ENCODE data around the gene REEP1. TPM values are rescaled to one million over a fixed set of nuclear protein-coding genes. Genes with fewer than 3 reads are reported as not detected.

Gene REEP1
- total and polyA plus RNA-seq, 7 donors: 0.23 to 98.0 (median 44.9) TPM

DNA sequence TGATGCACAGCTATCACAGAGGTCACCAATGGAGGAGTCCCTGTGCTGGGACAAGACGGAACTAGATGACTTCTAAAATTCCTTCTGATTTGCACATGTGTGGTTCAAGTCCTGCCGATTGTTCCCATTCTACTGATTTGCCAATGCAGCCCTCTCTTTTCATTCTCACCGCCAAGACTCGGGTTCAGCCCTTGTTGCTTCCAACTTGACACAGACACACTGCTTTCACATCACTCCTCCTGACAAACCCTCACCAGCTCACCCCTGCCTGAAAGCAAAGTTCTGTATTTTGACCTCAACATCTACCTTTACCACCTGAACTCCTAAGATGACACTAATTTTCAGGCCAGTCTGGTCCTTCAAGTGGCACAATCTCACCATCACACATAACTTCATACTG, 25.5 kb downstream of the REEP1 start:
- H3K4me1 ChIP-seq: peaks cover 0 to 84% (median 62%) of the 10 kb centered on the region in 4 donors
- peak overlapping the region in 3 of 4 donors; percentile 67 to 74 (median 71) for H3K27ac ChIP-seq

DNA sequence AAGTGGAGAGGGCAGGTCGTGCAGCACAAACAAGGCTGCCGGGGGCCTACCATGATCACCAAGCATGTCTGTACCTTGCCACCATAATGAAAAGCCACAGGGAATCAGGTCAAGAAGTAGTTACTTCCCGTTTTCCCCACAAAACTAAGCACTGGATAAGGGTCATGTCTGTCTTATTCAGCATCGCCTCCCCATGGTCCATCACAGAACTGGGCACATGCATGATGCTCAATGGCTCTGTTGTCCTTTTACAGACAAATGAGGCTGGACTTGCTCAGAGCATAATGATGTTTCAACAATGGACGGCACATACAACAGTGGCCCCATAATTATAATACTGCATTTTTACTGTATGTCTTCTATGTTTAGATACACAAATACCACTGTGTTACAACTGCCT, 27.5 kb downstream of the REEP1 start:
- WGBS, 2 donors: 86 to 93% methylated on average over 5 of the region's 5 CpGs
- H3K27ac ChIP-seq: peak overlapping the region; percentile 67 to 74 (median 70)
- no peaks in the 10 kb centered on the region for H3K9me3 ChIP-seq
- H3K27me3 ChIP-seq: no peaks in the 10 kb centered on the region
- intact Hi-C loops (cut with DNase I): no loop called here
- H3K4me1 ChIP-seq: peaks cover 0 to 95% (median 73%) of the 10 kb centered on the region in 4 donors
- H3K4me3 ChIP-seq: no peak overlapping the region
- H3K36me3 ChIP-seq: no peaks in the 10 kb centered on the region
- DNase-seq: no peak
- TF ChIP-seq EP300 (IDR thresholded peaks at IDR 0.05): no peak
- TF ChIP-seq, protein P1, sequence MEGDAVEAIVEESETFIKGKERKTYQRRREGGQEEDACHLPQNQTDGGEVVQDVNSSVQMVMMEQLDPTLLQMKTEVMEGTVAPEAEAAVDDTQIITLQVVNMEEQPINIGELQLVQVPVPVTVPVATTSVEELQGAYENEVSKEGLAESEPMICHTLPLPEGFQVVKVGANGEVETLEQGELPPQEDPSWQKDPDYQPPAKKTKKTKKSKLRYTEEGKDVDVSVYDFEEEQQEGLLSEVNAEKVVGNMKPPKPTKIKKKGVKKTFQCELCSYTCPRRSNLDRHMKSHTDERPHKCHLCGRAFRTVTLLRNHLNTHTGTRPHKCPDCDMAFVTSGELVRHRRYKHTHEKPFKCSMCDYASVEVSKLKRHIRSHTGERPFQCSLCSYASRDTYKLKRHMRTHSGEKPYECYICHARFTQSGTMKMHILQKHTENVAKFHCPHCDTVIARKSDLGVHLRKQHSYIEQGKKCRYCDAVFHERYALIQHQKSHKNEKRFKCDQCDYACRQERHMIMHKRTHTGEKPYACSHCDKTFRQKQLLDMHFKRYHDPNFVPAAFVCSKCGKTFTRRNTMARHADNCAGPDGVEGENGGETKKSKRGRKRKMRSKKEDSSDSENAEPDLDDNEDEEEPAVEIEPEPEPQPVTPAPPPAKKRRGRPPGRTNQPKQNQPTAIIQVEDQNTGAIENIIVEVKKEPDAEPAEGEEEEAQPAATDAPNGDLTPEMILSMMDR (IDR thresholded peaks at IDR 0.05): no peak
- no peak for TF ChIP-seq POLR2A (IDR thresholded peaks at IDR 0.05)
- TF ChIP-seq POLR2AphosphoS5 (IDR thresholded peaks at IDR 0.05): no peak

More for the DNA sequence above, 25.5 kb downstream of the REEP1 start:
- H3K36me3 ChIP-seq: no peaks in the 10 kb centered on the region
- no peaks in the 10 kb centered on the region for H3K27me3 ChIP-seq
- DNase-seq: no peak
- no peak for TF ChIP-seq POLR2A (IDR thresholded peaks at IDR 0.05)
- no peak for TF ChIP-seq EP300 (IDR thresholded peaks at IDR 0.05)
- TF ChIP-seq, protein P1 (IDR thresholded peaks at IDR 0.05): no peak
- TF ChIP-seq POLR2AphosphoS5 (IDR thresholded peaks at IDR 0.05): no peak
- no peak overlapping the region for H3K4me3 ChIP-seq
- no peaks in the 10 kb centered on the region for H3K9me3 ChIP-seq
- WGBS, 2 donors: 95 to 97% methylated on average over 4 of the region's 4 CpGs
- intact Hi-C loops (cut with DNase I): no loop called here

DNA sequence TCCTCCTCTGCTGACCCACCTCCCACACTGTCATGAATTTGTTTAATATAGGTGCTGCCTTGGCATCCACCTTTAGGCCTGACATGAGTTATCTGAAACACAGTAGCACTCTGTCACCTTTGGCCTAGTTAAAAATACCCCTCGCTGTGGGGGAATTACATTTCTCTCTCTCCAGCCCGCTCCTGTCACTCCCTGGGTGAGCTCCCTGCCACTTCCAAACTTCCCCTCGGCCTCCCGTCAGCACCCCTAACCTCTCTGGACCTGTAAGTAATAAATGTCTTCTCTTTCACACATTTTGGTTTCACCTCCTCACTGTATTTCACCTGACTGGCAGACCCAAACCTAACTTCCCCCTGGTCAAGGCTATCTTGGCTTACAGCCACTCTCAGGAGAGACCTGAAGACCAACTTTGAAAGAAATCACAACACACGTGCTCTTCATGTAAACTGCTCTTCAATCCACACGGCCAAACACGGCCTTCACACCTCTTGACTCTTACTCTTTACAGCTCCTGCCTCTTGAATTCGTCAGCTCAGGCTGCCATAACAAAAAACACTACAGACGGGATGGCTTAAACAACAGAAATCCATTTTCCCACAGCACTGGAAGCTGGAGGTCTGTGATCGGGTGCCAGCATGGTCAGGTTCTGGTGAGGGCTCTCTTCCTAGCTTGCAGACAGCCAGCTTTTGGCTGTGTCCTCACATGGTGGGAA, 28.3 kb downstream of the REEP1 start:
- intact Hi-C loops (cut with DNase I): no loop called here
- Histone ChIP-seq H3K4me1 (peaks cover 0 to 94% (median 74%) of the 10 kb centered on the region in 4 donors), H3K27ac (peak overlapping the region; percentile 67 to 74 (median 70)), H3K27me3 (no peaks in the 10 kb centered on the region), H3K4me3 (no peak overlapping the region), H3K9me3 (no peaks in the 10 kb centered on the region), H3K36me3 (no peaks in the 10 kb centered on the region)
- WGBS, 2 donors: 86 to 91% methylated on average over 10 of the region's 10 CpGs
- TF ChIP-seq POLR2AphosphoS5 (IDR thresholded peaks at IDR 0.05) (peak in 1 of 4 donors; percentile 58), EP300 (IDR thresholded peaks at IDR 0.05) (no peak)
- DNase-seq: peak; percentile 71

DNA sequence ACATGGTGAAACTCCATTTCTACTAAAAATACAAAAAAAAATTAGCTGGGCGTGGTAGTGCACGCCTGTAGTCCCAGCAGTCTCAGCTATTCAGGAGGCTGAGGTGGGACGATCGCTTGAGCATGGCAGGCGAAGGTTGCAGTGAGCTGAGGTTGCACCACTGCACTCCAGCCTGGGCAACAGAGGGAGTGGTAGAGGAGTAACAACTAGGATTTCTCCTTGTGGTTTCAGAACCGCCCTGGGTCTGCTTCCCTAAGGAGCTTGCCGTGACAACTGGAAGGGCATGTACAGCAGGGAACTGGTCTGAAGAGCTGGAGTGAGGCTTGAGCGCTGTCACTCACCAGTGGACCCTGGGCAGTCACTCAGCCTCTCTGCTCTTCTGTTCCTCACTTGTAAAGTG, 29.1 kb downstream of the REEP1 start:
- Histone ChIP-seq H3K9me3 (no peaks in the 10 kb centered on the region), H3K4me3 (no peak overlapping the region), H3K4me1 (peaks cover 0 to 86% (median 68%) of the 10 kb centered on the region in 4 donors), H3K27ac (peak overlapping the region; percentile 67 to 74 (median 70)), H3K27me3 (no peaks in the 10 kb centered on the region), H3K36me3 (no peaks in the 10 kb centered on the region)
- peak; percentile 62 for DNase-seq
- intact Hi-C loops (cut with DNase I): no loop called here
- TF ChIP-seq POLR2A (IDR thresholded peaks at IDR 0.05) (no peak), POLR2AphosphoS5 (IDR thresholded peaks at IDR 0.05) (no peak), EP300 (IDR thresholded peaks at IDR 0.05) (no peak)
- TF ChIP-seq, protein P1 (IDR thresholded peaks at IDR 0.05): no peak
- 92 to 93% methylated on average over 8 of the region's 8 CpGs for WGBS, 2 donors

DNA sequence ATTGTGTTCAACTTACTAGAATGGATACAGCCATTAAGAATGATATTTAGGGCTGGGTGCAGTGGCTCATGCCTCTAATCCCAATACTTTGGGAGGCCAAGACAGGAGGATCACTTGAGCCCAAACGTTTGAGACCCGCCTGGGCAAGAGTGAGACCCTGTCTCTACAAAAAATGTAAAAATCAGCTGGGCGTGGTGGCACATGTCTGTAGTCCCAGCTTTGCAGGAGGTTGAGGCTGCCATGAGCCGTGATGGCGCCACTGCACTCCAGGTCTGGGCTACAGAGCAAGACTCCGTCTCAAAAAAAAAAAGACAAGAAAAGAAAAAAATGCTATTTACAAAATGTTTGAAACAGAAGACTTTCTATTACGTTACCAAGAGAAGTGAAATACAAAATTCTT, 30.0 kb downstream of the REEP1 start:
- H3K4me3 ChIP-seq: no peak overlapping the region
- no peak for DNase-seq
- no peaks in the 10 kb centered on the region for H3K36me3 ChIP-seq
- WGBS, 2 donors: 92 to 94% methylated on average over 7 of the region's 7 CpGs
- TF ChIP-seq POLR2AphosphoS5 (IDR thresholded peaks at IDR 0.05) (no peak), POLR2A (IDR thresholded peaks at IDR 0.05) (no peak), EP300 (IDR thresholded peaks at IDR 0.05) (no peak)
- TF ChIP-seq, protein P1 (IDR thresholded peaks at IDR 0.05): no peak
- intact Hi-C loops (cut with DNase I): no loop called here
- H3K4me1 ChIP-seq: peaks cover 0 to 84% (median 71%) of the 10 kb centered on the region in 4 donors
- H3K9me3 ChIP-seq: no peaks in the 10 kb centered on the region
- H3K27ac ChIP-seq: no peak overlapping the region
- H3K27me3 ChIP-seq: no peaks in the 10 kb centered on the region
